ENCODE data around the gene STPG1. TPM values are rescaled to one million over a fixed set of nuclear protein-coding genes. Genes with fewer than 3 reads are reported as not detected.

STPG1 gene
- total RNA-seq, 2 experiments from 2014 or later, result 7.4 to 8.9 TPM

- H3K27me3 Mint-ChIP-seq (ENCODE audit: low read depth), result no peaks in the 10 kb centered on the region
- peaks cover 24% of the 10 kb centered on the region for H3K36me3 Mint-ChIP-seq (ENCODE audit: low read depth)
- DNase-seq, result no peak
- H3K4me1 Mint-ChIP-seq (ENCODE audit: low read depth), result peaks cover 6% of the 10 kb centered on the region
- no peak overlapping the region for H3K27ac Mint-ChIP-seq
- intact Hi-C loops (cut with micrococcal nuclease), result no loop called here
- H3K4me3 Mint-ChIP-seq, result no peak overlapping the region
- H3K9me3 Mint-ChIP-seq, result no peaks in the 10 kb centered on the region
- CTCF ChIA-PET, result interaction anchor here (0.7 to 1.6 kb wide), 5 partner anchors 14 to 258 kb away, joined by 3 to 6 read pairs (median 5); no protein-coding TSS in a partner anchor
These were observed 29.7 kb upstream of the STPG1 start for GRCh38 chr1:24443241-24443656.

GRCh38 chr1:24442764-24443163 lies 29.2 kb upstream of the STPG1 start:
- CTCF ChIA-PET, result interaction anchor here (0.7 to 1.6 kb wide), 6 partner anchors 15 to 257 kb away, joined by 3 to 6 read pairs (median 4); no protein-coding TSS in a partner anchor
- Mint-ChIP-seq H3K4me1 (ENCODE audit: low read depth) (peaks cover 10% of the 10 kb centered on the region), H3K36me3 (ENCODE audit: low read depth) (peaks cover 25% of the 10 kb centered on the region)

DNA sequence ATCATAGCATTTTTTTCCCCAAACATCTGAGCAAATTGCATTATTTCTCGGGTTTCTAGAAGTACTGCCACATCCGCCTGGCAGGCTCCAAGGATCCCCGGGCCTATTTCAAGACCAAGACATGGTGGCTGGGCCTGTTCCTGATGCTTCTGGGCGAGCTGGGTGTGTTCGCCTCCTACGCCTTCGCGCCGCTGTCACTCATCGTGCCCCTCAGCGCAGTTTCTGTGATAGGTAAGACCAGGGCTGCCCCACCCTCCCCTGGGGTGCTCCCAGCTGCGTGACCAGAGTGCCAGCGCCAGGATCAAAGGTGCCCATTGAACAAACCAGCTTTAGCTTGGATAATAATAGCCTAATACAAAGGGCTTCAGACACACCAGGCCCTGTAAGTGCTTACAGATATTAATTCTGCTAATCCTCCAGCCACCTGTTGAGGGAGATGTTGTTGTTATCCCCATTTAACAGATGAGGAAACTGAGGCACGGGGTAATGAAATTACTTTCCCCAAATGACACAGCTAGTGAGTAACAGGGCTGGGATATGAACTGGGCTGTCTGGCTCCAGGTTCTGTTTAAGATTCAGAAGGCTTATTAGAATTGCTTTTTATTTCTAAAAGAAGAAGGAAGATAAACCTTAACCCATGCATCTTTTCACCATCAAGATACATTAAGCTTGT lies 28.6 kb upstream of the STPG1 start:
- Mint-ChIP-seq H3K27me3 (ENCODE audit: low read depth) (no peaks in the 10 kb centered on the region), H3K4me3 (no peak overlapping the region), H3K4me1 (ENCODE audit: low read depth) (peaks cover 15% of the 10 kb centered on the region), H3K27ac (no peak overlapping the region), H3K9me3 (no peaks in the 10 kb centered on the region), H3K36me3 (ENCODE audit: low read depth) (peaks cover 26% of the 10 kb centered on the region)
- no peak for DNase-seq
- intact Hi-C loops (cut with micrococcal nuclease), result no loop called here
- CTCF ChIA-PET, result interaction anchor here (0.7 to 1.6 kb wide), 6 partner anchors 16 to 257 kb away, joined by 3 to 6 read pairs (median 4); no protein-coding TSS in a partner anchor

More at GRCh38 chr1:24442764-24443163, 29.2 kb upstream of the STPG1 start:
- Mint-ChIP-seq H3K27me3 (ENCODE audit: low read depth) (no peaks in the 10 kb centered on the region), H3K27ac (no peak overlapping the region), H3K4me3 (no peak overlapping the region), H3K9me3 (no peaks in the 10 kb centered on the region)
- intact Hi-C loops (cut with micrococcal nuclease), result no loop called here
- no peak for DNase-seq

DNA sequence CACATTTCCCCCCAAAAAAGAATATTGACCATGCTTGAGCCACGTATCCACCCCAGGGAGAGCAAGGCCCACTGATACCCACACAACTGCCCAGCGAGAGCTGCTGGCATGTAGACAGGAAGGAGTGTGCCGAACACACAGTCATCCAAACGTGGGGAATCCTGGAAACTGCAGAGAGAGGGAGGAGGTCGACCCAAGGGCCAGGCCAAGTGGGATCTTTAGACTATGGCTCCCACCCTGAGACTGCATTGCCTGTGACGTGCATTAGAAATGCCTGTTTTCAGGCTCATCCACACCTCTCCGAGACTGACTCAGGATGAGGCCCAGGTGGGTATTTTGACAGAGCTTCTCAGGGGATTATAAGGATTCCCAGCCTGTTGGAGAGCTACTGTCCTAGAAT lies 27.9 kb upstream of the STPG1 start:
- peaks cover 15% of the 10 kb centered on the region for H3K4me1 Mint-ChIP-seq (ENCODE audit: low read depth)
- no peaks in the 10 kb centered on the region for H3K27me3 Mint-ChIP-seq (ENCODE audit: low read depth)
- CTCF ChIA-PET, result interaction anchor here (1.6 kb wide), 1 partner anchor 57 kb away, joined by 5 read pairs; no protein-coding TSS in a partner anchor
- DNase-seq, result no peak
- H3K4me3 Mint-ChIP-seq, result no peak overlapping the region
- intact Hi-C loops (cut with micrococcal nuclease), result no loop called here
- H3K9me3 Mint-ChIP-seq, result no peaks in the 10 kb centered on the region
- H3K27ac Mint-ChIP-seq, result no peak overlapping the region
- H3K36me3 Mint-ChIP-seq (ENCODE audit: low read depth), result peaks cover 19% of the 10 kb centered on the region

DNA sequence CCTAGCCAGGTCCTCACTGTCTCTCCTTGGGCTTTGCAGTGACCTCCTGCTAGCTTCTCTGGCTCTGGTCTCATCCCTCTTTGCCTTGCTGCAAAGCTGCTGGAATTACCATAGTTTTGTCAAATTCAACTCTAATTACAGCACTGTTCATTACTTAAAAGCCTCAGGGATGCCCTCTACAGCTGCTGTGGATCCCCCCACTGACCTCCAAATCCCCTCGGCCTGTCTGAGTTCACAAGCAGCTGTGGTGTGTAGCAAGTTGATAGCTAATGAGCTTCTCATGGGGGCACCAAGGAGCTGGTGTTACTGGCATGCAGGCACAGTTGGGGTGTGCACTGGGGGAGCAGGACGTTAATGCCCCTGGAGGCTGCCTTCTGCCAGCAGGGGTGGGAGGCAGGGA lies 26.9 kb upstream of the STPG1 start:
- H3K27me3 Mint-ChIP-seq (ENCODE audit: low read depth), result no peaks in the 10 kb centered on the region
- peaks cover 14% of the 10 kb centered on the region for H3K36me3 Mint-ChIP-seq (ENCODE audit: low read depth)
- no peaks in the 10 kb centered on the region for H3K9me3 Mint-ChIP-seq
- no peak overlapping the region for H3K27ac Mint-ChIP-seq
- peaks cover 20% of the 10 kb centered on the region for H3K4me1 Mint-ChIP-seq (ENCODE audit: low read depth)
- intact Hi-C loops (cut with micrococcal nuclease), result no loop called here
- H3K4me3 Mint-ChIP-seq, result no peak overlapping the region
- DNase-seq, result no peak
- CTCF ChIA-PET, result no interaction called here

DNA sequence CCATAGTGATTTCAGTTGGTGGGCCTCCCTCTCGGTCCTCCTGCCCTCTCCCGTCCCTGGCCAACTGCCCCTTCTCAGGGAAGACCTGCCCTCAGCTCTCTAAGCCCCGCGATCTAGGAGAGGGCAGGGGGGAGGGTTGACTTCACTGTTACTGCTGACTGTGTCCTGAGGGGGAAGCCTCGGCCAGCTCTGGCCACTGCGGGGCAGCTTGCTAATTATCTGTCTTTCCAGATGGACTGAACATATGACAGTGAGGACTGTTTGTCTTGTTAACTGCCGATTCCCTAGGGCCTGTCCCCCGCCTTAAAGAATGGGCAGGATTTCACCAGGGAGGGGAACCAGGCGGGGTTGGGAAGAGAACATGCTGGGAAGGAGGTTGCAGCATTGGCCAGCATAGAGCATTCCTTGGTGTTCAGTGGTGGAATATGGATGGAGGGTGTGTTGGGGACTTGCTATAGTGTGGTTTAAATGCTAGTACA lies 24.9 kb upstream of the STPG1 start:
- Mint-ChIP-seq H3K9me3 (no peaks in the 10 kb centered on the region), H3K4me3 (no peak overlapping the region), H3K36me3 (ENCODE audit: low read depth) (peaks cover 19% of the 10 kb centered on the region), H3K27me3 (ENCODE audit: low read depth) (no peaks in the 10 kb centered on the region), H3K27ac (no peak overlapping the region), H3K4me1 (ENCODE audit: low read depth) (peaks cover 30% of the 10 kb centered on the region)
- DNase-seq, result no peak
- CTCF ChIA-PET, result interaction anchor here (0.7 to 1.1 kb wide), 3 partner anchors 10 to 48 kb away, joined by 3 read pairs; no protein-coding TSS in a partner anchor
- intact Hi-C loops (cut with micrococcal nuclease), result no loop called here

- no peaks in the 10 kb centered on the region for H3K9me3 Mint-ChIP-seq
- peaks cover 30% of the 10 kb centered on the region for H3K4me1 Mint-ChIP-seq (ENCODE audit: low read depth)
- peaks cover 20% of the 10 kb centered on the region for H3K36me3 Mint-ChIP-seq (ENCODE audit: low read depth)
- DNase-seq, result peak; percentile 17
- intact Hi-C loops (cut with micrococcal nuclease), result no loop called here
- CTCF ChIA-PET, result interaction anchor here (0.6 to 1.1 kb wide), 4 partner anchors 9 to 826 kb away, joined by 3 read pairs; no protein-coding TSS in a partner anchor
- no peak overlapping the region for H3K4me3 Mint-ChIP-seq
- no peak overlapping the region for H3K27ac Mint-ChIP-seq
- H3K27me3 Mint-ChIP-seq (ENCODE audit: low read depth), result no peaks in the 10 kb centered on the region
These were observed 24.2 kb upstream of the STPG1 start for GRCh38 chr1:24437631-24438396.

GRCh38 chr1:24435782-24436365 lies 22.3 kb upstream of the STPG1 start:
- no peak overlapping the region for H3K4me3 Mint-ChIP-seq
- H3K27me3 Mint-ChIP-seq (ENCODE audit: low read depth), result no peaks in the 10 kb centered on the region
- peak; percentile 34 for DNase-seq
- peaks cover 33% of the 10 kb centered on the region for H3K4me1 Mint-ChIP-seq (ENCODE audit: low read depth)
- peaks cover 22% of the 10 kb centered on the region for H3K36me3 Mint-ChIP-seq (ENCODE audit: low read depth)
- H3K9me3 Mint-ChIP-seq, result no peaks in the 10 kb centered on the region
- intact Hi-C loops (cut with micrococcal nuclease), result no loop called here
- H3K27ac Mint-ChIP-seq, result no peak overlapping the region
- CTCF ChIA-PET, result interaction anchor here (0.6 to 1.0 kb wide), 3 partner anchors 11 to 152 kb away, joined by 3 to 7 read pairs (median 3); no protein-coding TSS in a partner anchor

GRCh38 chr1:24427545-24427862 lies 13.9 kb upstream of the STPG1 start:
- DNase-seq, result no peak
- CTCF ChIA-PET, result no interaction called here
- Mint-ChIP-seq H3K4me1 (ENCODE audit: low read depth) (peaks cover 55% of the 10 kb centered on the region), H3K9me3 (no peaks in the 10 kb centered on the region), H3K4me3 (no peak overlapping the region), H3K36me3 (ENCODE audit: low read depth) (peaks cover 44% of the 10 kb centered on the region), H3K27ac (no peak overlapping the region), H3K27me3 (ENCODE audit: low read depth) (no peaks in the 10 kb centered on the region)
- intact Hi-C loops (cut with micrococcal nuclease), result no loop called here

DNA sequence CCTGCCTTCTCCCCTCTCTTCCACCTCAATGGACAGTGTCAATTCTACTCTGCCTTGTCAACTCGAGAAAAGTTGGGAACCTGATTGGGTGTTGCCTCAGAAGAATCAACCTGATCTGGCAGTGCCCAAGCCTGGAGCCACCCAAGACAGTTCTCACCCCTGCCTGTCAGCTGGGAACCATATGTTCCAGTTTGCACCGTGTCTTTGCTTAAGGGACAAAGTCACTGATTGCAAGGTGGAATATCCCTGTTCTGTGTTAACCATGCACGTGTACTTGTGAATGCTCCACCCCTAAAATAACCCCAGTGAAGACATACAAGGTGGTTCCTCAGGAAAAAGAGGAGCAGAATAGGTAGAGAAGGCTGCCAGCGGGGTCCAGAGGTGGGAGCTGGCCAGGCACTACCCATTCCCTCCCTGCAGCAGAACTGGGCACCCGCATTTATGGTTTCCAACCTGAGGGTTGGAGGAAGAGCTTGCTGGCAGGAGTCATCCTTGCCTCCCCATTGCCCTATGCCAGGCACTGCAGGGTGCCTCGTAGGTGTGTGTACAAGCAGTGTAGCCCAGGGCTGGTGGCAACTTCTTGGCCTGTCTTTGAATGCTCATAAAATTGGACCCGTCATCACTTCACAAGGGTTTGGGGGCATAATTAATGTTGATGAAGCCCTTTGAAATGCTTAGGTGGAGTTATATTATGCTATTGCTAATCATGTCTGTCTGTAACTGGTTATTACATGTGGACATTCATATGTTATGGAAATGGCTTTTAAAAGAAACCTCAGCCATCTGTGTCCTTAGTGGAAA lies 13.4 kb upstream of the STPG1 start:
- Mint-ChIP-seq H3K36me3 (ENCODE audit: low read depth) (peaks cover 48% of the 10 kb centered on the region), H3K27me3 (ENCODE audit: low read depth) (no peaks in the 10 kb centered on the region), H3K9me3 (no peaks in the 10 kb centered on the region), H3K4me1 (ENCODE audit: low read depth) (peaks cover 55% of the 10 kb centered on the region), H3K27ac (no peak overlapping the region), H3K4me3 (no peak overlapping the region)
- DNase-seq, result no peak
- intact Hi-C loops (cut with micrococcal nuclease), result no loop called here
- CTCF ChIA-PET, result no interaction called here

DNA sequence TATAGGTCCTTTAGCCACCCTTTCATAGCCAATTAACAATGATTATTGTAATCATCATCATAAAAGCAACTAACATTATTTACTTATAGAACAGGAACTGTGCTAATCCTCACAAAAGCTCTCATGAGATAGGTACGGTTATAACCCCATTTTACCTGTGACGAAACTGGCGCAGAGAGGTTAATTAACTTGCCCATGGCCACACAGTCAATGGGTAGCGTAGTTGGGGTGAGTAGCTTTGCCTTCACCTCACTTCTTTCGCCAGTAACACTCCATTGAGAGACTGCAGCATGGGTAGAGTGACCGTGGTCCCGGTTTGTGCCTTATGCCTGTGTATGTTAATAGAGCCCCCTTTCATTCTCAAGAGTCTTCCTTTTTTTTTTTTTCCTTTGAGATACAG lies 12.3 kb upstream of the STPG1 start:
- Mint-ChIP-seq H3K4me1 (ENCODE audit: low read depth) (peaks cover 59% of the 10 kb centered on the region), H3K36me3 (ENCODE audit: low read depth) (peaks cover 54% of the 10 kb centered on the region), H3K4me3 (no peak overlapping the region), H3K9me3 (no peaks in the 10 kb centered on the region), H3K27me3 (ENCODE audit: low read depth) (no peaks in the 10 kb centered on the region), H3K27ac (no peak overlapping the region)
- DNase-seq, result no peak
- intact Hi-C loops (cut with micrococcal nuclease), result no loop called here
- CTCF ChIA-PET, result interaction anchor here (1.0 to 3.3 kb wide), 4 partner anchors 10 to 226 kb away, joined by 3 to 16 read pairs (median 5); partner anchors contain the start of gene NIPAL3

Measured in activated naive CD4-positive, alpha-beta T cell treated with anti-CD3 and anti-CD28 coated beads for 36 hours (primary cell).